ENCODE data around the gene ALKBH6. TPM values are rescaled to one million over a fixed set of nuclear protein-coding genes. Genes with fewer than 3 reads are reported as not detected.

ALKBH6 gene
- total RNA-seq, 1 experiment from 2014 or later, result 32.5 TPM

DNA sequence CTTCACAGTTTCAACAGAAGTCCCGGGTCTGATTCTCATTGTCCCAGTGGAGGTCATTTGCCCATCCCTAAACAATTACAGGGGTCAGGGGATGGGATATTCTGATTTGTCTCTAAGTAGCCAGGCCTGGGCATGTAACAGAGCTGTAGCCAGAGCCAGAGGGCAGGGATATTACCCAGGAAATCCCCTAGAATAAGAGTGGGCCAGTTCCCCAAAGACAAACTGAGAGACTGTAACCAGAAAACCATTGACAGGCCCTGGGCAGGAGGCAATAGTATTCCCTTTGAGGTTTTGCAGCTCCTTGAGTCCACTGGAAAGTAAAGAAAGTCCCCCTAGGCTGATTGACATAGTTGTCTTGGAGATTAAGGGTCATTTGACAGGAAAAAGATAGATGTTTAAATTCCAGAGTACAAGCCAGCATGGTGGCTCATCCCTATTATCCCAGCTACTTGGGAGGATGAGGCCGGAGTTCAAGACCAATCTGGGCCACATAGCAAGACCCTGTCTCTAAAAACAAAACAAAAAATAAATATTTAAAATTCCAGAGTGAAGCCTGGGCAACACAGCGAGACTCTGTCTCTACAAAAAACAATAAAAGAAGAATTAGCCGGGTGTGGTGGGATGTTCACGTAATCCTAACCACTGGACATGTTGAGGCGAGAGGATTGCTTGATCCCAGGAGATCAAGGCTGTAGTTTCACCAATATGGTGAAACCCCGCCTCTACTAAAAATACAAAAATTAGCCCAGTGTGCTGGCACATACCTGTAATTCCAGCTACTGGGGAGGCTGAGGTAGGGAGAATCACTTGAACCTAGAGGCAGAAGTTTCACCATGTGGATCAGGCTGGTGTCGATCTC, 20.9 kb downstream of the ALKBH6 start:
- no CpG with 5 or more reads among the region's 8 CpGs for WGBS (ENCODE audit: extremely low coverage, insufficient read length, low lambda C conversion rate)
- H3K27me3 ChIP-seq (ENCODE audit: insufficient read depth, low read length), result no peaks in the 10 kb centered on the region
- TF ChIP-seq, protein P1, sequence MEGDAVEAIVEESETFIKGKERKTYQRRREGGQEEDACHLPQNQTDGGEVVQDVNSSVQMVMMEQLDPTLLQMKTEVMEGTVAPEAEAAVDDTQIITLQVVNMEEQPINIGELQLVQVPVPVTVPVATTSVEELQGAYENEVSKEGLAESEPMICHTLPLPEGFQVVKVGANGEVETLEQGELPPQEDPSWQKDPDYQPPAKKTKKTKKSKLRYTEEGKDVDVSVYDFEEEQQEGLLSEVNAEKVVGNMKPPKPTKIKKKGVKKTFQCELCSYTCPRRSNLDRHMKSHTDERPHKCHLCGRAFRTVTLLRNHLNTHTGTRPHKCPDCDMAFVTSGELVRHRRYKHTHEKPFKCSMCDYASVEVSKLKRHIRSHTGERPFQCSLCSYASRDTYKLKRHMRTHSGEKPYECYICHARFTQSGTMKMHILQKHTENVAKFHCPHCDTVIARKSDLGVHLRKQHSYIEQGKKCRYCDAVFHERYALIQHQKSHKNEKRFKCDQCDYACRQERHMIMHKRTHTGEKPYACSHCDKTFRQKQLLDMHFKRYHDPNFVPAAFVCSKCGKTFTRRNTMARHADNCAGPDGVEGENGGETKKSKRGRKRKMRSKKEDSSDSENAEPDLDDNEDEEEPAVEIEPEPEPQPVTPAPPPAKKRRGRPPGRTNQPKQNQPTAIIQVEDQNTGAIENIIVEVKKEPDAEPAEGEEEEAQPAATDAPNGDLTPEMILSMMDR (conservative IDR thresholded peaks at IDR 0.05), result no peak
- no peaks in the 10 kb centered on the region for H3K9me3 ChIP-seq (ENCODE audit: control insufficient read depth, low read depth, low read length)
- no peaks in the 10 kb centered on the region for H3K79me1 ChIP-seq (ENCODE audit: insufficient read depth, low read depth, low read length, poor library complexity, severe bottlenecking)
- H3K4me1 ChIP-seq (ENCODE audit: insufficient read depth, low read length), result no peaks in the 10 kb centered on the region
- no peak overlapping the region for H3K9ac ChIP-seq (ENCODE audit: extremely low read depth, insufficient read length, low read length)
- H3K4me3 Mint-ChIP-seq, result no peak overlapping the region; a peak in 1 of 5 replicates
- no peak overlapping the region for H3K27ac Mint-ChIP-seq
- peaks cover 26% of the 10 kb centered on the region for H3K27me3 Mint-ChIP-seq (ENCODE audit: low read depth)
- no peak overlapping the region for H3K56ac ChIP-seq (ENCODE audit: insufficient read length, low read depth, low read length)
- H4K5ac ChIP-seq (ENCODE audit: insufficient read length, low read depth, low read length), result no peak overlapping the region
- H2BK15ac ChIP-seq (ENCODE audit: low read depth, low read length), result no peak overlapping the region
- peaks cover 15 to 19% of the 10 kb centered on the region in 2 experiments for H3K4me1 Mint-ChIP-seq
- H4K91ac ChIP-seq (ENCODE audit: insufficient read length, low read depth, low read length), result no peak overlapping the region
- H3K27ac ChIP-seq (ENCODE audit: insufficient read length, low read depth, low read length), result no peak overlapping the region
- H4K8ac ChIP-seq (replicated peaks; ENCODE audit: insufficient read length, low read depth, low read length), result no peak overlapping the region
- H3K79me2 ChIP-seq (ENCODE audit: insufficient read depth, low read length), result no peaks in the 10 kb centered on the region
- no peak for DNase-seq
- H2BK20ac ChIP-seq (ENCODE audit: low read depth, low read length, poor library complexity, severe bottlenecking), result no peak overlapping the region
- H3K23me2 ChIP-seq (ENCODE audit: insufficient read length, low read depth, low read length, poor library complexity, severe bottlenecking), result peaks cover 6% of the 10 kb centered on the region
- H3K4ac ChIP-seq (ENCODE audit: low read depth, low read length), result no peak overlapping the region
- H3K4me2 ChIP-seq (ENCODE audit: insufficient read depth, insufficient read length, low read length), result no peak overlapping the region
- peaks cover 3% of the 10 kb centered on the region for H4K20me1 ChIP-seq (ENCODE audit: control insufficient read depth, insufficient read depth, insufficient read length)
- H3K14ac ChIP-seq (ENCODE audit: insufficient read depth, low read length), result no peak overlapping the region
- no peak overlapping the region for H3T11ph ChIP-seq (ENCODE audit: low read length)
- H2BK5ac ChIP-seq (ENCODE audit: insufficient read length, low read length), result no peak overlapping the region
- peaks cover 5 to 7% (median 5%) of the 10 kb centered on the region in 3 experiments for H3K36me3 Mint-ChIP-seq (ENCODE audit: insufficient read depth in 1 of 3, low read depth in 3 of 3)
- H2AFZ ChIP-seq (ENCODE audit: low read length), result no peak overlapping the region
- H2BK120ac ChIP-seq (ENCODE audit: low read depth, low read length, poor library complexity, severe bottlenecking), result no peak overlapping the region
- H2AK5ac ChIP-seq (ENCODE audit: insufficient read length, low read length), result no peak overlapping the region
- H2BK12ac ChIP-seq (ENCODE audit: insufficient read length, low read depth, low read length), result no peak overlapping the region
- H3K9me3 Mint-ChIP-seq, result no peaks in the 10 kb centered on the region; a peak in 2 of 5 replicates
- H3K23ac ChIP-seq (ENCODE audit: insufficient read length, low read depth, low read length), result no peak overlapping the region
- H3K18ac ChIP-seq (ENCODE audit: insufficient read length, low read depth, low read length), result no peak overlapping the region

All from H9 (cell line).